ENCODE data around the gene KCNIP4. TPM values are rescaled to one million over a fixed set of nuclear protein-coding genes. Genes with fewer than 3 reads are reported as not detected.

KCNIP4 gene
- total and polyA plus RNA-seq, 2 of the 8 experiments (the other 6 are each of a cell fraction or from before 2014, with no cell fraction given), result 0.06 TPM; not detected in 1

GRCh38 chr4:21097026-21097425 is 851.5 kb downstream of the KCNIP4 start (continued):
- TF ChIP-seq CTBP2 (IDR thresholded peaks at IDR 0.05; ENCODE audit: borderline replicate concordance, insufficient read depth, insufficient read length, low read length), result no peak
- TF ChIP-seq BCL11A (IDR thresholded peaks at IDR 0.05; ENCODE audit: low read depth in 2 of 2, low read length in 2 of 2), result no peak
- no peak for TF ChIP-seq SUZ12 (IDR thresholded peaks at IDR 0.05; ENCODE audit: low read length)
- no peak for TF ChIP-seq ATF2 (IDR thresholded peaks at IDR 0.05; ENCODE audit: low read length)
- no peak for TF ChIP-seq TBP (IDR thresholded peaks at IDR 0.05; ENCODE audit: low read depth, low read length)

All from H1 (cell line).